HL-60/S4 (cell line): ENCODE data around the gene WNK1.
"Not testable (repeated sequence)": the region's sequence is repeated elsewhere in the genome, so short reads cannot be mapped to it uniquely, and the experiment has no call there.

Experiments used
- in situ Hi-C: fragments of 300-500 bp; cut with MboI; formaldehyde crosslinking; loops from 2 replicates; pipeline ENCODE4 v1.14.3; 2022; ENCODE audit warnings: low sequenced_read_pairs

The WNK1 gene

DNA sequence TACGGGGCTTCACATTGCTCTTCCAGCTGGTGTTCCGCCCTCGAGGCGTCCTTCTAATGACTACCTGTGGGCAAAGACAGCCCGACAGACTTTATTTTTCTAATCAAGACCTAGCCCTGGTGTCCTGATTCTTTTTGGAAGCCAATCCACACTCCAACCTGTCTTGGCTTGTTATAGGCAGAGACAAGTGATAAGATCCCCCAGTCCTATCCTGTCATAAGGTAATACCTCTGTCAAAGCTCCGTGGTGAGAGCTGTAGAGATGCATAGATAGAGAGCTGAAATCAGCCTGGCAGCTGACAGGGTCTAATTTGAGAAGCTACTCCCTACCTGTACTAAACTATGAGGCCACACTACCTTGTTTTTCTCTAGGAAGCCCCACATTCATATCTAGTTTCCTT is 11.5 kb upstream of the WNK1 start:
- in situ Hi-C loops, result no loop called here

DNA sequence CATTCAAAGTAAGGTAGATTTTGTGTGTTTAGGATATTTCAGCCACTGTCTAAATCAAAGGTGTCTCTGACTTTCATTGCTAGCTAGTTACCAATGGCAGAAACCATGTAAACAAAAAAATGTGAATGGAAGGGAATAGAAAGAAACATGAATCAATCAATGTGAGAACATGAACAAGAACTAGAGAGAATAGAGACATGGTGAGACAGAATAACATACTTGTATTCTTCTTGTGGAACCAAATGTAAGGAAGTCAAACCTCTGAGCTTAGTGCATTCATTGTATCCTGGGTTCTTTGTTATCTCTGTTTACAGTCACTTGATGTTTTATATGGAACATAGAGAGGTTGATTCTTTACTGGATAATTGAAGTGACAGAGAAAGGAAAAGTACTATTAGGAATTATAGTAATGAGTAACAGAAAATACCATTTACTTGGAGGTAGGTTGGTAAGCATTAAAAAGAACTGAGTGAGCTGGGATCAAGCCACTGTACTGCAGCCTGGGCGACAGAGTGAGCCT is 2.6 kb upstream of the WNK1 start:
- in situ Hi-C loops, result no loop called here

DNA sequence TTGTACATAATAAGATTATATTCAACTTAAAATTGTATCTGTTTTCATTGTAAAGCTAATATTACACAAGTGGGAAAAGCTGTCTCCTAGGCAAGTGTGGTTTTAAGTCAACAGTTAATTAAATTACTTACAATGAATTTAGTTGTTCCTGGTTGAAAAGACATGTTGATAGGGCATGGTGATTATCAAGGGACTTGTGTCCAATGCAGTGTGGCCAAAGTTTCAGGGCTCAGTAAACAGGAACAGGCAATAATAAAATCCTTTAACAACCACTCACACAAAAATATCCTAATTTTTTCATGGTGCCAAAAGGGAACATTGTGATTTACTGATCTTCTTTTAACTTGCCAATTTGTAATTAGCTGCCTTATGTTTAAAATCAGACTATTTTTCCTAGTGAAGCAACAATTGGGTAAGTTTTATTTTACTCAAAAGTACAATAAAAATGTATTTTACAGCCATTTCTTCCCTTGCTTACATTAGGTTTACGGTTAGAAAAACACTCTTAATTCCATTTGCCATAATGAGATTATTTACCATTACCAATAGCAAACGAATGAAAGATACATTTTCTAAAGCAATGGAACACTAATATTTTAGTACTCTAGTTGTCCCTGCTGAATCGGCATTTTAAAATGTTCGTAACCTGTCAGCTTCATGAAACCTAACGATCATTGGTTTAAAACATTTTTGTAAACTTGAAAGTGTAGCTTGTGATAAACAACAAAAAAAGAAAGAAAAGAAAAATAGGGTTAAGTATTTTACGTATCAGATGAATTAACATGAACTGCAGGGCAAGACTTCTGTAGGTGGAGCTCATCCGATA is 1.8 kb upstream of the WNK1 start:
- in situ Hi-C loops, result no loop called here

DNA sequence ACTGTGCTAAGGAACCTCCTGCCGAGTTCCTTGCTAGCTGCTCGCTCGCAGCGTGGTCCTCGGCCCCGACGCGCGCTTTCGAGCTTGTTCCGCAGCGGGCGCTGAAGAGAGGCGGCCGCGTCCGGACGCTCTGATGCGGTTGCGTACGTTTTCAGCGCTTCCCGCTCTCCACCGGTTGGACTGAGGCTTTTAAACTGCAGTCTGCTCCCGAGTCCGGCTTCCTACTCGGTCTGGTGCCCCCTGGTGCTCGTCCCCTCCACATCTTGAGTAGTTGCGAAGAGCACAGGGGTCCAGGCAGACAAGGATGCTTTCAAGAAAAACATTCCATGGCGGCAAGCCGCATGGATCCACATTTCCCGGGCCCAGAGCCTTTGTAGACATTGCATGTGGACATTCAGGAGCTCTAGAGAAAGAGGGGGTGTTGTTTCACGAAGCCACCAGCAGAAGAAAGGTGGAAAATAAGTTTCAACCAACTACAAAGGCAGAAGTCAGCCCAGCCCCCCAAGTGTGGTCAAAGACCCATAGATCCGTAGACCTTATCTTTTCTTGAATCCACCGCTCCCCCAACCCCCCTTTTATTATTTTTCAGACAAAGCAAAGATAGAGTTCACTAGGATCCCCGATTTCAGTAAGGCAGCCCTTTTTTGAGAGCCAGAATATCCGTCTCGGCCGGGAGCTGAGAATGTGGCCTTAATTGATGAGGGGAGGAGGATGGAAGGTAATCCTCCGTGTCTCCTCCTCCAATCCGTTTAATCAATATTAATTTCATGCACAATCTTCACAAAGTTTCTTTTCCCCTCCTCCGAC is 984 bp upstream of the WNK1 start:
- in situ Hi-C loops, result no loop called here

DNA sequence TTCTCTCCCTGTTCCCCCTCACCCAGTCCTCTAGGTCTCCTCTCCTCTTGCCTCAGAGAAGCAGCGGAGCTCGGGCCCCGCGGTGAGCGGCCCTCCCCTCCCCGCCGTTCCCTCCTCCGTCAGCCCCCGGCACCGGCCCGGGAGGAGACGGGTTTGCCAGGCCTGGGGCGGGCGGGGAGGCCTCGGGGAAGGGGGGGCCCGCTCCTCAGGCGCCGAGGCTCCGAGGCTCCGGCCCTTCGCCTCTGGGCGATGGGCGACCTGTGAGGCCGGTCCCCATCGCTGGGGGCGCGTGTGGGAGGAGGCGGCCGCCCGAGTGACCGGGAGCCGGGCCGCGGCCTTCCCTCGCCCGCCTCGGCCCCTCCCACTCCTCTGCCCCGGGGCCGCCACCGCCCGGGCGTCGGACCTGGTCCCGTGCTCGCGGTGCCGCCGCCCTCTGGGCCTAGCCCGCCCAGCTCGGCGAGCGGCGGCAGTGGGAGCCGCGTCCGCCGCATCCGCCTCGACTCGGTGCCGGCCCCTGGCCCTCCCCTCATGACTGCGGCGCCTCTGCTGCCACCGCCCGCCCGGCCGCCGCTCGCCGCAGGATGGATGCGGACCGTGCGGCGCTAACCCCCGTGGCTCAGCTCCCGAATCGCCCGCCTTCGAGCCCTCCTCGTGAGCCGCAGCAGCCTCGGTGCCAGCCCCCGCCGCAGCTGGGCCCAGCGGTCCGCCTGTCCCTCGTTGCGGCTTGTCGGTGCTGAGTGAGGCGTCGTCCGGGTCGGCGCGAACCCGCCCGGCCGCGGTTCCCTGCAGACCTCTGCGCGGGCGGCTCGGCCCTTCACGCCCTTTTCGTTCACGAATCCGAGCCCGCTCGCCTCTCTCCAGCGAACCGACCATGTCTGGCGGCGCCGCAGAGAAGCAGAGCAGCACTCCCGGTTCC is 574 bp downstream of the WNK1 start:
- in situ Hi-C loops, result no loop called here

DNA sequence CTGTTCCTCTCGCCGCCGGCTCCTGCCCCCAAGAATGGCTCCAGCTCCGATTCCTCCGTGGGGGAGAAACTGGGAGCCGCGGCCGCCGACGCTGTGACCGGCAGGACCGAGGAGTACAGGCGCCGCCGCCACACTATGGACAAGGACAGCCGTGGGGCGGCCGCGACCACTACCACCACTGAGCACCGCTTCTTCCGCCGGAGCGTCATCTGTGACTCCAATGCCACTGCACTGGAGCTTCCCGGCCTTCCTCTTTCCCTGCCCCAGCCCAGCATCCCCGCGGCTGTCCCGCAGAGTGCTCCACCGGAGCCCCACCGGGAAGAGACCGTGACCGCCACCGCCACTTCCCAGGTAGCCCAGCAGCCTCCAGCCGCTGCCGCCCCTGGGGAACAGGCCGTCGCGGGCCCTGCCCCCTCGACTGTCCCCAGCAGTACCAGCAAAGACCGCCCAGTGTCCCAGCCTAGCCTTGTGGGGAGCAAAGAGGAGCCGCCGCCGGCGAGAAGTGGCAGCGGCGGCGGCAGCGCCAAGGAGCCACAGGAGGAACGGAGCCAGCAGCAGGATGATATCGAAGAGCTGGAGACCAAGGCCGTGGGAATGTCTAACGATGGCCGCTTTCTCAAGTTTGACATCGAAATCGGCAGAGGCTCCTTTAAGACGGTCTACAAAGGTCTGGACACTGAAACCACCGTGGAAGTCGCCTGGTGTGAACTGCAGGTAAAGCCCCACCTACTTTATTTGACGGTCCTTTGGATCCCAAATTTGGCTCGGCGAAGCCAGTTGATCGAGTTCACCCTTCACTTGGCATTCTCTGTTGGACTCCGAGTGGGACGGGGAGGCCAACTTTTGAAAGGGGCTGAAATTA is 1.5 kb downstream of the WNK1 start:
- in situ Hi-C loops, result no loop called here

DNA sequence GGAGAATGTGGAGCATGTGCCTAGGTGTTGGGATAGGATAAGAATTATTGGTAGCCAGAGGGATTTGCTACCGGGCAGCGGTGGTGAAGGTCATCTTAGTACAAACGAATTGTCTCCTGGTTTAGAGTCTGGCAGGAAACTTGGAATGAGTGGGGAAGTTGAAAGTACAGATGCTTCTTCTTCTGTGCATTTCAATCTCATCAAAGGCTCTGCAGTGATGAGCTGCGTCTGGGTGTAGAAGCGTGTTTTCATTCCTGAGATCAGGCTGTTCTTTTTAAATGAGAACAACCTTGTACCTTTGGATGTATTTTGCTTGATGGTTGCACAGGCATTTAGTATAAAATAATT is 2.1 kb downstream of the WNK1 start:
- in situ Hi-C loops, result no loop called here

DNA sequence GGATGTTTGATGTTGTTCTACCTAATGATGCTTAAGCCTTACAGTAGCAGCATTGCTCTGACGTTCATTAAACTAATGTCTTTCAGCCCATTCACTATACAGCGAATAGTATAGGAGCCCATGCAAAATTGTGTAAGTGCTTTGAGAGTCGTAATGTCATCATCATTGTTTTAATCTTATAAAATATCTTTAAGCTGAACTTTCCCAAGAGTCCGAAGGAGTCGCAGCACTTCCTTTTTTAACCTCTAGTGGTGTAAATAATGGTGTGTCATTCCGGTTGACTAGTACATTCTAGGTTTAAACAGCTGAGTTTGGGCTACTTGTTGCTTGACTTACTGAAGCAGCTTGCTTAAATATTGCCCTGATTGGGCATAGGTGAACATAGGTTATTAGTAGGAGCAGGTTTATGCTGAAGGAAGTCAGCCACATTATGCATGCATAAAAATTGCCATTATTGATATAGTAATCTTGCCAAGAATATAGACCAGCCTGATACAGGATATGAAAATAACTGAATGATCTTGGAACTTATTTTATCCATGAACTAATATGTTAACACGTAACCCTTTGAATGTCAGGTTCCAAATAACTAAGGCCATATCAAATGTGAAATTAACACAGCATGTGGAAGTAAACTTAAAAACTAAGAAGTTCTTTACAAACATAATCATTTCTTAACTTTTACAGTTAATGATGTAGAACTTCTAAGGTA is 2.6 kb downstream of the WNK1 start:
- in situ Hi-C loops, result no loop called here

DNA sequence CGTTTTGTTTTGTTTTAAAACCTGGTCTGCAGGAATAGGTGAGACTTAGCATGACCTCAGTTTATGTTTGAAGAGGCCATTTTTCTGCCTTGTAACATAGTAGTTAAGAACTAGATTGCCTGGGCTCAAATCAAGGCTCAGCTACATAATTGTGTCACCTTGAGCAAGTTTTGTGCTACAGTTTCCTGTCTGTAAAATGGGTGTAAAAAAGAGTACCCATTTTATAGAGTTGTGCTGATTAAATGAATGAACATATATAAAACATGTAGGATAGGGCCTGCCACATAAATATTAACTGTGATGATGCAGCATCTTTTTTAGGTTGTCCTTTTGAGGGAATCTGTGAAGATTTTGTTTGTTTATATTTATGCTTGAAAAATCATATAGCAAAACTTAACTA is 7.2 kb downstream of the WNK1 start:
- in situ Hi-C loops, result no loop called here

DNA sequence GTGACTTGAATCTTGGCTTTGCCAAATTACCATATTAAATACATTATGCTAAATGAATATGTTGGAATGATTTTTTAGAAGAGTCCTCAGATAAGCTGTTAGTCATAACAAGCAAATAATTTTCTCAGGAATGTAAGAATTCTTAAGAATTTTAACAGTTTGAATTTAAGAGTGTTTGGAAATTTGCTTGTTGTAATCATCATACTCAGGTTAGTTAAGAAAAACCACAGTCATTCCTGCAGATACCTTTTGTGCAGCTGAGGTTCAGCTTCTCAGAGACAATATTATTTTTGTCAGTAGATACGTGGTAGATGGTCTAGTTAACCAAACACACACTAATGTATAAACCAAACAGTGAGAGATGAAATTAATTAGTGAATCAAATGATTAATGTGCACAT is 8.9 kb downstream of the WNK1 start:
- in situ Hi-C loops, result no loop called here

DNA sequence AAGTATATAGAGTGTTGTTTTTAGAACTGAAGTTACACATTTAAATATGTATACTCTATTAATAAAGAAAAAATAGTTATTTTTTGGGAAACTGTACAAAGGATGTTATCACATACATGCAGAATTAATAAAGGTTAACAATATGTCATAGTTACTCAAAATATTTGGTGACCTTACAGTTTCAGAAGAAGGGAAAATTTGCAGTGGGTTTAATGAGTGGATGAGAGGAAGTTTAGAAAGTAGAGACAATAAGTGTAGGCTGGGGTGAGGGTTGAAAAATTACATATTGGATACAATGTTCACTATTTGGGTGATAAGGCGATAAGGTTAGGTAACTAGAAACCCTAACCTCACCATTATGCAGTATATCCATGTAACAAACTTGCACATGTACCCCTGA is 13.5 kb downstream of the WNK1 start:
- in situ Hi-C loops, result no loop called here

DNA sequence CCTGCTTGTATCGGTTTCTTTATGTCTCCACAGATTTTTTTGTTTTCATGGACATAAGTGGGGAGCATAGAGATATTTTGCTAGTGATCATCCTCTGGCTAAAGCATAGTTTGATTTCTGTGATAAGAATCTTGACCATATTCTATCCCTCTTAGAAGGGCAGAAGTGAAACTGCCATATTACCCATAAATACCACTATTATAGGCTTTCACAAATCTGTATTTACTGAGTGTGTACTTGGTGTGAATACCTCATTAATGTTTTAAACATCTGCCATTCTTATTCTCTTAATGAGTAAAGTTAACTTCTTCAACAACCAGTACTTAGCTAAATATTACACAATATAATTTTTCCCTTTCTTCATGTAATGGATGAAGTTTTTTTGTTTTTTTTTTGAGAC is 16.1 kb downstream of the WNK1 start:
- in situ Hi-C loops, result no loop called here

DNA sequence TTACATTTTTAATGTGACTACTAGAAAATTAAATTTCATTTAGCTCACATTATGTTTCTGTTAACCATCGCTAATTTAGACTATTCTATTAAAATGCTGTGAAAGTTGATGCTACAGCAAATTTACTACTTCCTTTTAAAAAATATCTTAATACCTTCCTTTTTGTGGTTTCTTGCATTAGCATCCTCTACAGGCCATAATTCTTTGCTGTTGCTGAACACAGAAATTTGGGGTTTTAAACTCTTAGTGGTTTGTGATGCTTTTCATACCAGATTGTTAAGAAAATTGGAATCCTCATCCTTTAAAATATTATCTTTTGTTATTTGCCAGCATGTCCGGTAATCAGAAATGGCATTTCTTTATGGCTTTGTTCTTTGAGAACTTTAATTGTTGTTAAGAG is 18.1 kb downstream of the WNK1 start:
- in situ Hi-C loops, result no loop called here

DNA sequence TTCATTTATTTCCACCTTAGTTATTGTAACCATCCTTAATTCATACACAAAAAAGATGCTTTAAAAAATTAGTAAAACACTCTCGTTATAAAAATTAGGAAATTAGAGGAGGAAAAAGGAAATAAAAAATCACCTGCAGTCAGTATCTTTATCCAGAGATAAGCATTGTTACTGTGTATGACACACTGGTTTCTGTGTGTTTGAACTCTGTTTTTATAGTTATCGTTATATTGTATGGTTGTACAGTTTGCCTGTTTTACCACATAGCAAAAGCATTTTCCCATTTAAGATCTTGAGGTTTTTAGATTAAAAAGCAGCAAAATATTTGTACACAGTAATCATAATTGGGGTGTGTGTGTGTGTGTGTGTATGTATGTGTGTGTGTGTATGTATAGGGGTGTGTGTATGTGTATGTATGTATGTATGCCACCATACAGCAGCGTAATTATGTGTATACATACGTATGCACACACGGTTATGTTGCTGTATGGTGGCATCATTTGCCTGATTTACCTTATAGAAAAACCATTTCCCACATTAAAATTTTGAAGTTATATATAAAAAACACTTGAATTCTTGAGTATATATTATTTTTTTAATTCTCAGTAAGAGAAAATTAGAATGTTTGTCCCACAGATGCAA is 19.8 kb downstream of the WNK1 start:
- in situ Hi-C loops, result no loop called here

DNA sequence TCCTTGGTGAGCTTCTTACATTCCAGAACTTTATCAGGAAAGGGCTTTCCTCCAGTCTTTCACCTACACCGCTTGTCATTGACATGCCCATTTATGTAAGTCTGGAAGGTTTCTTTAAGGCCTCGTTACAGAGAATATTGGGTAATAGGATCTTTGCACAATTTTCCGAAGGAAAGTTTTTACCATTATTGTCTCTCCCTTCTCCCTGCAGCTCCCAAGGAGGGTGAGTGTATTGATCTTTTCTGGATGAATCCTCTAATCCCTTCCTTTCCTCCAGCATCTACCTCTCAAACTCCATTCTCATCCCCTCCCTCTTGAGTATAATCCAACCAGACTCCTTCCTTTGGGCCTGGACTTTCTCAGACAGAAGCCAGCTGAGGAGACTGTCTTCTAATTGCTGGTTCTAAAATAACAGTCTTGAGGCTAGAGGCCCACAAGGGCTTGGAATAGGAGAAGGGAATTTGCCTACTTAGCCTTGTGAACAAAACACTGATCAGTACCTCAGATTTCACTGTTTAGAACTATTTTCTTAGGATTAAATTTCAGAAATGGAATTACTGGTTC is 21.8 kb downstream of the WNK1 start:
- in situ Hi-C loops, result no loop called here

DNA sequence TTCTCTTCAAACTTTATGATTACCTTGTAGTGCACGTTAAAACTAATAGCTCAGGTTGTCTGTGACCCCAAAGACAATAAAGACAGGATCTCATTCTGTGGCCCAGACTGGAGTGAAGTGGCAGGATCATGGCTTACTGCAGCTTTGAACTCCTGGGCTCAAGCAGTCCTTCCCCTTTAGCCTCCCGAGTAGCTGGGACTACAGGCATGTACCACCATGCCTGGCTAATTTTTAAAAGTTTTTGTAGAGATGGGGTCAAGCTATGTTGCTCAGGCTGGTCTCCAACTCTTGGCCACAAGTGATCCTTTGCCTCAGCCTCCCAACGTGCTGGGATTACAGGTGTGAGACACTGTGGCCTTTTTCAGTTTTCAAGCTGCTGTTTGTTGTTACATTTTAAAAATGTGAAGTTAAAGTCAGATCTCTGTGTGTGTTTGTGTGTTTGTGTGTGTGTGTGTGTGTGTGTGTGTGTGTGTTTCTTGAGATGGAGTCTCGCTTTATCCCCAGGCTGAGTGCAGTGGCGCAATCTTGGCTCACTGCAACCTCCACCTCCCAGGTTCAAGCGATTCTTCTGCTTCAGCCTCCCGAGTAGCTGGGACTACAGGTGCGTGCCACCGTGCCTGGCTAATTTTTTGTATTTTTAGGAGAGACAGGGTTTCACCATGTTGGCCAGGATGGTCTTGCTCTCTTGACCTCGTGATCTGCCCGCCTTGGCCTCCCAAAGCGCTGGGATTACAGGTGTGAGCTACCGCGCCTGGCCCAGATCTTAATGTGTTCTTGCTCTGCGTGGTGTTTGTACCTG is 23.8 kb downstream of the WNK1 start:
- in situ Hi-C loops, result not testable (repeated sequence)

DNA sequence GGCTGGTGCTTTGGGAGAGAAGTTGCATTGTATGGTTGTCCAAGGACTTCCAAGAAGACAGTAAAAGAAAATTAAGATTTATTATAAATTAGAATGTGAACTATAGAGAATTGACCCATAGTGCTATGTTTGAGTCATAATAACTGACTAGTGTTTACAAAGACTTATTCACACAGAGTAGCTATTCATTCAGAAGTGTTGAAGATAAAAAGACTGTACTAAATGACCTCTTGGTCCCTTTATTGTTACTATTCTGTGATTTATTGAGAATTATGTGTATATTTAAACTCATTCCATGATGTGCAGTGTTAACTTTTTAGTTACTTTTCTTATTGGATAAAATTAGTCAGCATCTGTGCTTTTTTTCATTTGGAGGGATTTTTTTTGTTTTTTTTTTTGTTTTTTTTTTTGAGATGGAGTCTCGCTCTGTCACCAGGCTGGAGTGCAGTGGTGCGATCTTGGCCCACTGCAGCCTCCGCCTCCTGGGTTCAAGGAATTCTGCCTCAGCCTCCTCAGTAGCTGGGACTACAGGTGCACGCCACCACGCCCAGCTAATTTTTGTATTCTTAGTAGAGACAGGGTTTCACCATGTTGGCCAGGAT is 24.5 kb downstream of the WNK1 start:
- in situ Hi-C loops, result not testable (repeated sequence)
